H1 (cell line): ENCODE measurements around the gene PRF1.

Source experiments
- BACH1 ChIP-seq: IDR thresholded peaks from 2 replicates; pipeline ENCODE4 v1.6.1; 2012; ENCODE audit warnings: low read length, improper control_type of control experiment
- BCL11A ChIP-seq, 2 experiments: IDR thresholded peaks; one replicate each; pipeline ENCODE4 v1.6.1; 2011; ENCODE audit warnings: low read depth in 2 of 2, low read length in 2 of 2, mild to moderate bottlenecking in 2 of 2
- CHD7 ChIP-seq: fragments of 300-600 bp; sonication (generic); IDR thresholded peaks from 2 replicates; pipeline ENCODE4 v1.7.1; 2012; ENCODE audit warnings: low read length, moderate library complexity, mild to moderate bottlenecking, inconsistent platforms; ENCODE audit not compliant: insufficient replicate concordance
- CREB1 ChIP-seq: IDR thresholded peaks from 2 replicates; pipeline ENCODE4 v1.6.1; 2012; ENCODE audit warnings: inconsistent platforms
- CTCF ChIP-seq, 3 experiments: IDR thresholded peaks; 1 replicate in 2 of 3; 2 replicates in 1 of 3; pipeline versions ENCODE4 v1.5.1 to v1.6.1; 2011; ENCODE audit warnings: low read length in 3 of 3, mild to moderate bottlenecking in 3 of 3, inconsistent platforms in 2 of 3, low read depth in 1 of 3, moderate library complexity in 1 of 3; ENCODE audit not compliant: insufficient read depth in 1 of 3; ENCODE audit errors: control extremely low read depth in 1 of 3
- EP300 ChIP-seq, 2 experiments: IDR thresholded peaks; 1 replicate in 1 of 2; 2 replicates in 1 of 2; pipeline ENCODE4 v1.6.1; 2011 to 2012; ENCODE audit warnings: low read depth in 2 of 2, low read length in 2 of 2, mild to moderate bottlenecking in 2 of 2, borderline replicate concordance in 1 of 2, inconsistent platforms in 1 of 2, moderate library complexity in 1 of 2
- GABPA ChIP-seq: IDR thresholded peaks from 2 replicates; pipeline ENCODE4 v1.6.1; 2011; ENCODE audit warnings: mild to moderate bottlenecking, low read length, moderate library complexity, borderline replicate concordance; ENCODE audit not compliant: insufficient read depth
- MAX ChIP-seq: IDR thresholded peaks from 2 replicates; pipeline ENCODE4 v1.6.1; 2012; ENCODE audit warnings: inconsistent platforms
- POLR2A ChIP-seq, 2 experiments: IDR thresholded peaks; 1 replicate in 1 of 2; 2 replicates in 1 of 2; pipeline ENCODE4 v1.6.1; 2011; ENCODE audit warnings: low read depth in 2 of 2, low read length in 2 of 2, mild to moderate bottlenecking in 2 of 2; ENCODE audit errors: control extremely low read depth in 1 of 2

GRCh38 chr10:70649526-70649925 is 47.0 kb upstream of the PRF1 start:
- TF ChIP-seq GABPA, result no peak
- TF ChIP-seq CHD7, result no peak
- TF ChIP-seq MAX, result no peak
- no peak for TF ChIP-seq CTCF (IDR thresholded peaks at IDR 0.05; ENCODE audit: control extremely low read depth in 1 of 3, insufficient read depth in 1 of 3, low read depth in 1 of 3, low read length in 3 of 3)
- no peak for TF ChIP-seq BCL11A (IDR thresholded peaks at IDR 0.05; ENCODE audit: low read depth in 2 of 2, low read length in 2 of 2)
- no peak for TF ChIP-seq POLR2A (IDR thresholded peaks at IDR 0.05; ENCODE audit: control extremely low read depth in 1 of 2, low read depth in 2 of 2, low read length in 2 of 2)
- no peak for TF ChIP-seq BACH1
- TF ChIP-seq CREB1, result no peak
- TF ChIP-seq EP300 (IDR thresholded peaks at IDR 0.05; ENCODE audit: borderline replicate concordance in 1 of 2, low read depth in 2 of 2, low read length in 2 of 2), result no peak
